ENCODE results near the gene TBC1D2B.

TBC1D2B gene

DNA sequence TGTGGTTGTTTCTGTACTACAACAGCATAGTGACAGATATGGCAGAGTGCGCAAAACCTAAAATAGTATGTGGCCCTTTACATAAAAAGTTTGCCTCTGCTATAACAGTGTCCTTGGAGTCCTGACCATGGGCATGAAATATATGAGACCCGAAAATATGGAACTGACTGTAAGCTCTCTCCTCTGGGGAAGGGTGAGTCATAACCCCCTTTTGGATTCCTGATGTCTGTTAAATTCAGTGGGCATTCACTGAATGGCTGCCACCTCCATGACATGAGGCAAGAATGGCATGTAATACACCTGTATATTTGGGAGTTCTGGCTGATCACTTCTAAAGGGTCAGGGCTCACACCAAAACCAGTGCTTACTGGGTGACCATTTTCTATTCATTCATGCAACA, 6.1 kb downstream of the TBC1D2B start:
- FAIRE-seq, result no peak

DNA sequence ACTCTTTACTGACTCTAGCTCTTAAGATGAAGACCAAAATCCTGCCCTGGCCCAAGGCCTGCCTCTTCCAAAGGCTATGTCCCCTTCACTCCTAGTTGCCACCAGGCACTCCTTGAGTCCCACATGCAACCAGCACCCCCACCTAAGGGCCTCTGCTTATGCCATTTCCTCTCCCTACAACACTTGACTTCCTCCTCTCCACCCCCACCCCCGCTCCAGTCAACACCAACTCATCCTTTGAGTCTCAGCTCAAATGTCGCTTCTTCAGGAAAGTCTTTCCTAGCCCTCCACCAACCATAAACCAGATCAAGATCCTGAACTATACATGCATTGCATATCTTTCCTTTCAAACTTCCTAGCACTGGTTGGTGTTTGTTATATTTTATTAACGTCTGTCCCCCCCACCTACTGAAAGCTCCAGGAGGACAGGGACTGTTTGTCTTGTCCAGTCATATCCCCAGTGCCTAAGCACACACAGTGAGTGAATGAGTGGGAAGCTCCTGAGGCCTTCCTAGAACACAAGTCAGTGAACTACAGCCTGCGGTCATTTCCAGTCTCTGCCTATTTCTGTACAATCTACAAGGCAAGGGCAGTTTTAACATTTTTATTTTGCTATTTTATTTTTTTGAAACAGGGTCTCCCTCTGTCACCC, 7.3 kb downstream of the TBC1D2B start:
- FAIRE-seq, result no peak

DNA sequence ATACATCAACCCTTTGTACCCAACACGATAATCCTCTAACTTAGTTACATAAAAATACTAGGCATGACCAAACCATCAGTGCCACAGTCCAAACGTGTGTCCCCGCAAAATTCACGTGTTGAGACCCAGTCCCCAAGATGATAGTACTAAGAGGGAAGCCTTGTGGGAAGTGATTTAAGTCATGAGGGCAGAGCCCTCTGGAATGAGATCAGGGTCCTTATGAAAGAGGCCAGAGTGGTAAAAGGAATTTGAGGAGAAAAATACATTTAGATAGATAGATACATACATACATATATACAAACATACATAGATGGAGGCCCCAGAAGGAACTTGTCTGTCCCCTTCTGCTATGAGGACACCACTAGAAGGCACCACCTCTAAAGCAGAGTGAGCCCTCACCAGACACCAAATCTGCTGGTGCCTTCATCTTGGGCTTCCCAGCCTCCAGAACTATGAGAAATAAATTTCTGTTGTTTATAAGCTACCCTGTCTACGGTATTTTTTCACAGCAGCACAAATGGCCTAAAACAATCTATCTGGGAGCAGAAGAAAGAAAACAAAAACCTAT, 8.0 kb downstream of the TBC1D2B start:
- no peak for FAIRE-seq

DNA sequence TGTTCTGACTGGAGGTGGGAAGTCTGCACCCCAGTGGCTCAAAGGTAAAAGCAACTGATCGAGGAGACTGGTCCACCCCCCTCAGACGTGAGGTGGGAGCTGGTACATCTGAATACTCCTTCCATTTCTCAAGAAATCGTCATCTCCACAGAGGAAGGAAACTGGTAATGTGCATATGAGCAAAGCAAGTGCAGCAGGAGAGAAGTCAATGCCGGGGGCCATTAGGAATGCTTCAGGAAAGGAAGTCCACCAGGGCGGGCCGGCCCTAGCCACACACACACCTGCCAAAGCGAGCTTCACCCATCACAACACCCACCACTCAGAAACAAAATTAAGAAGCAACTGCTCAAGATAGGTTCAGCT, 8.5 kb downstream of the TBC1D2B start:
- no peak for FAIRE-seq

DNA sequence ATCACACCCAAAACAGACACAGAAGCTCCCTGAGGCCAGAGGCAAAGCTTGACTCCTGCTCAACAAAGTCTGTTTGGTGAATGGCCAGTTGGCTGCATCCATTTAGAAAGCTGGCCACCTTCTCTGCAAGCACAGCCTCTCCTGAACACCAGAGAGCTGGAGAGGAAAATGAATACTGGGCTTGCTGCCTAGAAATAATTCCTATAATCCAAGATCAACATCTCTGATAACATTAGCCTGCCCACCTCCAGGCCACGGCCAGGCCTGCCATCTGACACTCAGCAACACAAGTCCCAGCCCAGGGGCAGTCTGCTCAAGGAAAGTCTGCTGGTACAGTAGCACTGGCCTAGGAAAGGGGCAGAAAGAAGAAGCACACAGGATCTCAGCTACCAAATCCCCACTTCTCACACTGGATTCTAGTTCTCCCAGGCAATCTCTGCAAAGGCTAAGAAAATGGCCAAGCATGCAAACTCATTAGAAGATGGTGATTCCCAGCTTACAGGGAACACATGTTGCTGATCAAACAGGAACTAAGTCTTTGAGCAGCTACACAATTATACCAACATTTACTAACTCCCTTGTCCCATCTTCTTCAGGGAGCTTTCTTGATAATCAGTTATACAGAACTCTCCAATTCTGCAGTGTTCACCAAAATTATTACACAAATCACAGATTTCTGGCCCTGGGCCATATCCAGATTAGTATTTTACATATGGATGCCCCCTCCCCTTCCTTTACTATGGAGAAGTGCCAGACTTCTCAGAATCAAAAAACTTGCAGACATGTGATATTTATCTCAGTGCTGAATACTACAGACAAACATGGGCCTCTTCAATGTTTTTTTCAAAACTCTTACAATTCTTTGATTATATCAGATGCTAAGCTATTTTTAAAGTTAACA, 9.9 kb downstream of the TBC1D2B start:
- FAIRE-seq, result no peak

DNA sequence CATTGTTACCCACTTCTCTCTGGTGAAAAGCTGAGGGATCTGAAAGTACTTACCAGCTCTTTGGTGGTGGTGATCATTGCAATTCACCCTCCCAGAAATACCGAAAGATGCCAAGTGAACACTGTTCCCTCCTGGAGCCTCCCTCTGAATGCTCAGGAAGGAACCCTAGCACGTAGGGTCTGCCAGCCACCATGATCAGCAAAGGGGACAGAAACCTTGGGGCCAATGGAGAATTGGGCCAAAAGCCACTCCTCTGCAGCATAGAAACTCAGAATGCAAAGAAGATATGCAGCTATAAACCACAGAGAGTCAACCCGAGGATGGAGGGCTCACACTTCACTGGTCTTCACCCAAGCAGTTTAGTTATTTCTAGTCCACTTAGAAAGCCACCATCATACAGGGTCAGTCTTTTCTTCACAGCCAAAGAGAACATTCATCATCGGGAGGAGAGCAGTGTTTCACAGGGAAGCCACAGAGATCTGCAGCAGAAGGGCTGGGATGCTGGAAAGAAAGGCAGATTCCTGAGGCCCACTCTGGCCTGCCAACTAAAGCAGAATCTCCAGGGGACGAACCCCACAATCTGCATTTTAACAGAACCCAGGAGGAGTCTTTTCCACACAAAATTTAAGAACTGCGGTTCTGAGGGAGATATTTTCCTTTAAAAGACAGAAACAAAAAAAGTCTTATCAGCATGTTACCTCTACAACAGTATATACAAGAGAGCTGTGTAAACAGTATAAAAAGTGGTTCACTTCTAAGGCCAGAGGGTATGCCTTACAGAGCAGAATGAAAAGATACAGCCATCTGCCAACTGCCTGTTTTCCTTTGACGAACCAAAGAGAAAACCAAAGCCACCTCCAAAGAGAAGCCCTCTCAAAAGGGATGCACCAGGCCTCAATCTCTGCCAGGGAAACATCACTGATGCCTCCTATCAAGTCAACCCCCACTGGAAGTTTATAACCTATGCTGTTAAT, 11.3 kb downstream of the TBC1D2B start:
- FAIRE-seq, result no peak

DNA sequence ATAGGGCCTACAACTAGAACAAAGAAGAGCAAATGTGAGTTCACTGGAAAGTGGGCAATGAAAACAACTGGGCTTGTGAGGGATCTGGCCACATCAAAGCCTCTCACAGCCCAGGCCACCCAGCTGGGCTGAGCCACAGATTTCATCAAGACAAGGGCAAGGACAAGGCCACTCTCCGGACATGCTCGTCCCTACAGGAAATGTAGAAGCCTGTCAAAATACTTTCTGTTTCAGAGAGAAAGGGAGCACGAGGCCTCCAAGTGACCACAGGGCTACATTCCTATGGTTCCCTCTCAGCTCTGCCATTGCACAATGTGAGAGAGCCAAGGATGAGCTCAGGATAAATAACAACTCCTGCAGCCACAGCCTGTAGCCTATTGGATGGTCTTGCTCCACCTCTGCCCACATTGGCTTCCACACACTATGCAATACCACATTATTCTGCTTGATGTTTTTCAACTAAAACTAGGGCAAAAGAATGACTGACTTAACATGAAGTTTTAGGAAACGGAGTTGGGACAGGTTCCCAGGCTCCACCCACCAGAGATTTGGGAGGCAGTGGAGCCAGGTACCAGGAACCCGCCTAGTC, 12.1 kb downstream of the TBC1D2B start:
- FAIRE-seq, result no peak

DNA sequence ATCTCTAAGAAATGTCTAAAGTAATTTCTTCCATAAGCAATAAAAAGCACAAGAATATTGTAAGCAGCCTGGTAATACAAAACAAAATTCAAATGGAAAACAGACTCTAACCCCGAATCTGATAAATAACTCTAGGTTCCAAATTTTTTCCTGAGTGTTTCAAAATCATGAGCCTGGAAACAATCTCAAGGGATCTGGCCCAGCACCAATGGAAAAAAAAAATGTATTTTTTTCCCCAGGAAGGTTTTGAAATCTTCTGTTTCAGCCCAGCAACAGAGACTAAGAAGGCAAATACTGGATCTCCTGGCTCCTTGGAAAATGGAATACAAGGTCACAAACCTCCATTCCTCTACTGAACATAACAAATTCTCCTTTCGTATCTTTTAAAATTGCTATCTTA, 13.0 kb downstream of the TBC1D2B start:
- FAIRE-seq, result peak; percentile 92

DNA sequence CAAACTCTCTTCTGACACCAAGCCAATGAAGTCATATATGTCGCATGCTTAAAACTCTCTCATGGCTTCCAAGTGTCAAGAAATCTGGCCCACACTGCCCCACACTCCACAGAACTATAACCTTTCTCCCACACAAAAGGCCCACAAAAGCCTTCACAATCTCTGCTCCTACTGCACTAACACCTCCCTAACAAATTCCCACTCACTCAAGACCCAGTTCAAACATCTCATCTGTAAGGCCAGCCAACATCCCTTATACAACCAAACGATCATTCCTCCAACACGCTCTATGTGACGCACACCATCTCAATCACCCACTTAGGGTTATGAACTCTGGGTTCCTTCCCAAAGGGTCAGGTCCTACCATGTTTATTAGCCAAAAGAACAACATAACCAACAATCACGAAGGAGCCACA, 13.5 kb downstream of the TBC1D2B start:
- FAIRE-seq, result no peak

DNA sequence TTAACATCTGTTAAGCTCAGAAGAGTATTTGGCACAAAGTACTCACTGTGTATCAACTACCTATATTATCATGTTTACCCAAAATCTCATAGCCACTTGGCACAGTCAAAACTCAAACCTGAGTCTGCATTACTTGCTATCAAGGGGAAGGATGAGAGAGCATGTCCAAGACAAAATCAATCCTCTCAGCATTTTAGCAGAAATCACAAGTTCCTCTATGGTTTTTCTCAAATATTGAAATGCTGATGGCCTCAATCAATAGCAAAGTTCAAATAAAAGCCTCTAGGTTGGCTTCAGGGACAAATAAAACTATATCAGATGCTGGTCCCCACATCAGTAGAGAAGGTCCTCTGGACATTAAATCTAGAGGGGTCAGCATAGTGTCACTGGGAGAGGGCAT, 14.3 kb downstream of the TBC1D2B start:
- FAIRE-seq, result no peak

DNA sequence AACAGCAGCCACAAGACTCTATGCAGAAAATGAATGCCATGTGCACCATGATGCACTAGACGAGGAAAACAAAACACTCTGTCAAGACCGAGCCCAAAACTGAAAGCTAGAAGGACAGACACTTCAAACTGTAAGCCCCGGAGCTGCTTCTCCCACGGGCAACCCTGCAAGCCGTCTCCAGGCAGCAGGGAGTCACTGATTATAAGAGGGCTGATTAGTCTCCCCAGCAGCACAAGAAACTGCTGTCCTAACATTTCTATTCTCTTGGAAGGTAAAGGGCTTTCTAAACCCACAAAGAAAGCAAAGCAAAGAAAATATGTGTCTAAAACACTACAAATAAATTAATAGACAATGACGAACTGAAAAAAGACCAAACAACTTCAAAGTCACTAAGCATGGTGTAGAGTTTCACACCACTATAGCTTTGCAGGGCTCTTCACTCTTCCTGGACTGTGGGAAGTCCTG, 15.5 kb downstream of the TBC1D2B start:
- no peak for FAIRE-seq

DNA sequence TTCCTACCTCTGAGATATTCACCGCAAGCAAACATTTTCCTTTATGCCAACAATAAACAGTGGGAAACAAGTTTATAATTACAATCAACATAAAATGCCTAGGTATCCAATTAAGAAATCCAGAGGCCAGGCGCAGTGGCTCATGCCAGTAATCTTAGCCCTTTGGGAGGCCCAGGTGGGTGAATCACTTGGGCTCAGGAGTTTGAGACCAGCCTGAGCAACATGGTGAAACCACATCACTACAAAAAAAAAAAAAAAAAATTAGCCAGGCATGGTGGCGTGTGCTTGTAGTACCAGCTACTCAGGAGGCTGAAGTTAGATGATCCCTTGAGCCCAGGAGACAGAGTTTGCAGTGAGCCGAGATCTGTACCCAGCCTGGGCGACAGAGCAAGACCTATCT, 17.3 kb downstream of the TBC1D2B start:
- no peak for FAIRE-seq

DNA sequence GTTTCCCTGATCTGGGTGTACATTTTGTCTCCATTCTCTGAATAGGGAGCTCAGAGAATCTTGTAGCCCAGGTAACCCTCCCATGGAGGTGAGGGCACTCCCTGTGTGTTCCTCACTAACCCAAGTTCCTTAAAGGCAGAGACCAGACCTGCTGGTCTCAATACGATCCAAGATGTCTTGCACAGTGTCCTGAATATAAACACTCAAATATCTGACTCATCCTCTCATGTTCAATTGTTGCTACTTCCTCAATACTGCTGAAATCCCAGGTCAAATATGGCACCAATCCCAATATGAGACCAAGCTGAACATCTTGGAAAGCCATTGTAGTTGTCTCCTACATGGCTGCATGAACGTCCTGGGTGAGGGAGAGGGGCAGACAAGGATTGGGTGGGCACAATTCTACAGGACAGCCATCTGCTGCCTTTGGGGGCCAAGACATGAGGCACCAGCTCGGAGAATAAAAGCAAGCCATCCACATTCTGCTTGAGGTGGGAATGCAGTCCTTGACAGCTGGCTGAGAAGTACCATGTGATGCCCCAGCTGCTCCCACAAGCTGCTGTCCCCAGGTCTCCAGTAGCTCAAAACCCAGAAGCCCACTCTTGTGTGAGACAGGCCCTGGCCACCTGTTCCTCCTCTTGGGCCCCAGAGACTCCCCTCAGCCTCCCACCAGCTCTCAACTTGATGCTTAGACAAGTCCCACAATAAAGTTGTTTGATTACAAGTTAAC, 18.2 kb downstream of the TBC1D2B start:
- FAIRE-seq, result no peak

DNA sequence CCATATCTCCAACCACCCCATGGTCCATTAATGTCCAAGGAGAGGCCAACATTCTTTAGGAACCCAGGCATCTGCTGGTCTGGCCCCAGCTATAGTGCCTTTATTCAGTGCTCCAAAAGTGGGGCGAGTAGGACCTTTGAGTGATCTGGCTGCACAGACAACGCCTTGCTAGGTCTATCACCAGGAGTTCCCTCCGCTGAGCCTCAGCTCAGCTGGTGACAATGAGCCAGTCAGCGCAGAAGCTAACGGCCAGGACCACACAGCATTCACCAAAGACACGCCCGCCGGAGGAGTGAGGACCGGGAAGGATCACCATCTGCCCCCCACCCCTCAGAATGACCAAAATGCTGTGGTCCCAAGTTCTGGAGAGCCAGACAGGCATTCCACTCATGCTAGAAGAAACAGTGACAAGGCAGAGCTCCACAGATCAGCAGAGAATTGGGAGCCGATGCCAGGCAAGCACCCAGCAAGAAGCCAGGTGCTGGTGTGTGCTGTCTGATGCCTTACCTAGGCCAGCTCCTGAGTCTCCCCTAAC, 19.0 kb downstream of the TBC1D2B start:
- no peak for FAIRE-seq

DNA sequence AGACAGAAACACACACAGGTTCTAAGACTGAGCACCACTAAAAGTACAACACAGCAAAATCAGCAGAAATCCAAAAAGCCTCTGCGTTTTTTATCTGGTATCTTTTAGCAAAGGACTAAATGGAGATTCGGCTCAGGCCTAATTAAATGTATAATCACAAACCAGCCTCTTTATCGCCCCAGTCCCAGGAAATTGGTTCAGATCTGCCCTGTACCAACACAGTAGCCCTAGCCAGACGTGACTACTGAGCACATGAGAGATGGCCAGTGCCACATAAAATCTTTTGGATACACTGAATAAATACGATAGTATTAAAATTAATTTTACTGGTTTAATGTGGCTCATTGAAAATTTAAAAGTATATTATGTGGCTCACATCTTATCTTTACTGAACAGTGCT, 19.7 kb downstream of the TBC1D2B start:
- no peak for FAIRE-seq

DNA sequence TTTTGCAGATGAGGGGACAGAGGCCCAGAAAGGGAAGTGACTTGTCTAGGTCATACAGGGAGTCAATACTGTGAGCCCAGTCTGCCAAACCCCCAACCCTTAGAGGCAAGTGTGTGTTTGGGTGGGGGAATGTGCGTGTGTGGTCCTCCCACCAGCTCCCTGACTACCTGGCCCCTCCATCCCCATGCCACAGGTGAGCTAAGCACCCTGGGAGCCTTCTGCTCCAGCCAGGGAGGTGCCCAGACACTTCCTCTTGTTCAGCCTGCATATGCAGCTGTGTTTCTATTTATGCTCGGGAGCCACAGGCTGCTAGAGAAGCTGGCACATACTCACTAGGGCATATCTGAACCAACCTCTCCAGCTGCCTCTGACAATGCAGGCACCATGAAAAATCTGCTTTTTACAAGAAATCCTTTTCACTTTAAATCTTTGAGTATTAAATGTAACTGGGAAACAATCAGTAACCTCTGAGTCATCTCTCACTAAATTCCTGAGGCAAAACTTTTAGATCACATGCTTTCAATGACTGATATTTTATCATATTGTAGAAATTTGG, 20.7 kb downstream of the TBC1D2B start:
- FAIRE-seq, result no peak

DNA sequence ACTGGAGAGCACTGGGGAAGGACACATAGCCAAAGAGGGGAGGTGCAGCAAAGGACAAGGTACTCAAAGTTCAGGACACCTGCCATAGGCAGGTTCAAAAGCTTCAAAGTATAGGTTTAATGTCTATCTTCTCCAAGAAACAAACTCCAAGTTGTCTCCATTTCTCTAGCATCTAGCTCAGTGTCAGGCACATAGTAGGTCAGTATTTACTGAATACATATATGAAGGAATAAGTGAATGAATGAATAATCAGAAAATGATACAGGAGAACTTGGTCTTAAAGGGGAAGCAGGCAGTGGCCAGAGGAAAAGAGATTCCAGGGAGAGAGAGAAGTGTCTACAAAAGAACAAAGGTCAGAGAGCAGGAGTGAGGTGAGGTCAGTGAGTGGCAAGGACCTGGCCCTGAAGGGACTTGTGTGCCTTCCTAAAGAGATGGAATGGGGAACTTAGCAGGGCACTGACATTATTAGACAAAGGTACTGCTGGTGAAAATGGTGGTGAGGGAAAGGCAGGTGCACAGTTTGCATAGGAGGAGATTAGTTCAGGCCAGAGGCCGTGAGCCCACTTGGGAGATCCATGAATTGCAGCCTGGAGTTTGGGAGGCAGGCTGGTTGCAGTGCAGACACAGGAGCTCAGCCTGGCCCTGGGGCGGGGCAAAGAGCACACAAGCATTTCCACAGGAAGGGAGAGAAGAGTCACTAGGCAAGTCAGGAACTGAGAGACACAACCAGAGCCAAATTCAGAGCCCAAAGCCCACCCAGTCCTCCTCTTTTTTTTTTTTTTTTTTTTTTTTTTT, 21.4 kb downstream of the TBC1D2B start:
- FAIRE-seq, result no peak

DNA sequence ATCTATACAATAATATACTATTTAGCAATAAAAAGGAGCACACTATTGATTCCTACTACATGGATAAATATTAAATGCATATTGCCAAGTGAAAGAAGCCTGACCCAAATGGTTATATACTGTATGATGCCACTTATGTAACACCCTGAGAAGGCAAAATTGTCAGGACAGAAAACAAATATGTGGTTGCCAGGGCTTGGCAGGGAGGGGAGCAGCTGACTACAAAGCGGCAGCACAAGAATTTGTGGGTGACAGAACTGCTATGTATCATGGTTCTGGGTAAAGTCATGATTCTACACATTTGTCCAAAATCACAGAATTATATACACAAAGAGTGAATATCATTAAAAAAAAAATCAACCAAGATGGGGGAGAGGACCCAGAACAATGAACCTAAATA, 22.5 kb downstream of the TBC1D2B start:
- no peak for FAIRE-seq

DNA sequence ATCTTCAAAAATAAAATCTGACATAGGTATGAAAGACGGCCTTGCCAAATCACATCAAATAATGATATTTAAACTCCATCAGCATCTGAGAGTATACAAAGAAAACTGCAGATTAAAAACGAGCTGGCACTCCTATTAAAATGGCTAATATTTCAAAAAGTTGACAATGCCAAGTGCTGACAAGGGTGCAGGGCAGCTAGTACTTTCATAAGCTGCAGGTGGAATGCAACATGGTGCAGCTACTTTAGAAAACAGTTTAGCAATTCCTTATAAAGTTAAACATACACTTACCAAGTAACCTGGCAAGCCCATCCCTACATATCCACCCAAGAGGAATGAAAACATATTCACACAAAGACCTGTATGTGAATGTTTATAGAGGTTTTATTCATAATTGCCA, 23.0 kb downstream of the TBC1D2B start:
- FAIRE-seq, result no peak

DNA sequence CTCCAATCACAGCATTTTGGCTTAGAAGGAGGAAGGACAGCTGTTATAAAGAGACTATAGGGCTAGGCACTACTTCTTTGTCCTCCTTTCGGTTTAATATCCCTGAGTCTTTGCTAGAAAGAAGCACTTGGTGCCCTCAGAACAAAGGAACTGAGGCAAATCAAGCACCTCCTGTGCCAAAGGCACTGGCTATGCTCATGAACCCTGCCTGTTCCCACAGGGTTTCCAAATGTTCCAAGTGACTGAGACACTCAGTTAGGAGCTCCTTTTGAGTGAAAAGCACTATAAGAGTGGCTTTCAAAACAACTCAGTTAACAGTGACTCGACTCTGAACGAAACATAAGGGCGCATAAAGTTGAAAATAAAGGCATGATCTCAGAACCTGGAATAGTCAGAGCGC, 25.0 kb downstream of the TBC1D2B start:
- FAIRE-seq, result no peak
